A549 (cell line): ENCODE results near the gene CHSY3.

Source experiments
- CTCF ChIP-seq: fragments of >200 bp; sonication (Bioruptor Twin); formaldehyde crosslinking; IDR thresholded peaks from 3 replicates; pipeline ENCODE4 v1.5.1; 2016
- POLR2A ChIP-seq: IDR thresholded peaks from 2 replicates; pipeline ENCODE4 v1.6.1; 2012; ENCODE audit warnings: mild to moderate bottlenecking, low read length
- SMC3 ChIP-seq: fragments of >200 bp; sonication (Bioruptor Twin); formaldehyde crosslinking; IDR thresholded peaks from 3 replicates; pipeline ENCODE4 v1.6.1; 2018; ENCODE audit warnings: inconsistent platforms

GRCh38 chr5:129988453-129988852 lies 84.2 kb downstream of the CHSY3 start:
- TF ChIP-seq POLR2A (no peak), CTCF (no peak), SMC3 (no peak)
